Stimulated activated CD4-positive, alpha-beta T cell treated with anti-CD3 and anti-CD28 coated beads, Interleukin-12 subunit alpha, Interleukin-12 subunit beta, amount 100 ng/mL, for 48 hours (primary cell): ENCODE measurements around the gene KRTAP16-1.
"Not testable (repeated sequence)": the region's sequence is repeated elsewhere in the genome, so short reads cannot be mapped to it uniquely, and the experiment has no call there.

Experiments
- DNase-seq, 3 donors: peaks; one replicate each; pipeline ENCODE4 v3.0.0-alpha.2; 2020; ENCODE audit warnings: low read depth in 2 of 3, low spot score in 1 of 3

The KRTAP16-1 gene

GRCh38 chr17:41302981-41303380 lies 6.1 kb downstream of the KRTAP16-1 start:
- DNase-seq, result no peak

GRCh38 chr17:41301916-41302901 lies 6.9 kb downstream of the KRTAP16-1 start, which contains the start of gene KRTAP29-1:
Gene KRTAP29-1, minus strand, starts transcription at chr17:41302851. Its CDS starts 0 bp downstream, at chr17:41302851.
- DNase-seq, result no peak

GRCh38 chr17:41301204-41301790 lies 7.8 kb downstream of the KRTAP16-1 start:
- DNase-seq, result no peak

- no peak for DNase-seq
Observed at GRCh38 chr17:41298458-41299135, 10.5 kb downstream of the KRTAP16-1 start.

GRCh38 chr17:41296846-41297245 lies 12.3 kb downstream of the KRTAP16-1 start:
- DNase-seq, result no peak

GRCh38 chr17:41294016-41294415 lies 15.1 kb downstream of the KRTAP16-1 start:
- no peak for DNase-seq

GRCh38 chr17:41287050-41287449 lies 22.1 kb downstream of the KRTAP16-1 start:
- DNase-seq, result no peak

GRCh38 chr17:41284546-41284945 lies 24.6 kb downstream of the KRTAP16-1 start:
- DNase-seq, result no peak

GRCh38 chr17:41284043-41284442 lies 25.1 kb downstream of the KRTAP16-1 start:
- no peak for DNase-seq

- DNase-seq, result no peak
Observed at GRCh38 chr17:41278176-41278955, 30.7 kb downstream of the KRTAP16-1 start.

- not testable (repeated sequence) for DNase-seq
Observed at GRCh38 chr17:41275648-41276190, 33.4 kb downstream of the KRTAP16-1 start, which contains the start of gene KRTAP9-7. Gene KRTAP9-7, plus strand, starts transcription at chr17:41275698. Its CDS starts 0 bp downstream, at chr17:41275698.

GRCh38 chr17:41271858-41272257 lies 37.3 kb downstream of the KRTAP16-1 start:
- no peak for DNase-seq

- DNase-seq, result not testable (repeated sequence)
Observed at GRCh38 chr17:41271323-41271722, 37.8 kb downstream of the KRTAP16-1 start.

- DNase-seq, result no peak
Observed at GRCh38 chr17:41267711-41268110, 41.4 kb downstream of the KRTAP16-1 start.

GRCh38 chr17:41265078-41265477 lies 44.0 kb downstream of the KRTAP16-1 start, which contains the start of gene KRTAP9-6:
Gene KRTAP9-6, plus strand, starts transcription at chr17:41265378. Its CDS starts 0 bp downstream, at chr17:41265378.
- no peak for DNase-seq

GRCh38 chr17:41264599-41264998 lies 44.5 kb downstream of the KRTAP16-1 start:
- DNase-seq, result no peak

GRCh38 chr17:41263212-41263611 lies 45.9 kb downstream of the KRTAP16-1 start:
- no peak for DNase-seq

- DNase-seq, result no peak
Observed at GRCh38 chr17:41258406-41258805, 50.7 kb downstream of the KRTAP16-1 start.
